MCF 10A (cell line): ENCODE measurements around the gene TMEM26. TPM values are rescaled to one million over a fixed set of nuclear protein-coding genes. Genes with fewer than 3 reads are reported as not detected.

Source experiments
- Bru-seq: library from RNA; stranded (reverse); fragments of 400-500 nt; gene quantifications from one replicate; lab custom pipeline; 2021; lab: Mats Ljungman, UMichigan
- BruChase-seq, 2 experiments: library from RNA; stranded (reverse); fragments of 400-500 nt; gene quantifications; one replicate each; lab custom pipeline; 2021; lab: Mats Ljungman, UMichigan
- BruUV-seq: library from RNA; stranded (reverse); fragments of 400-500 nt; replicated peaks from 2 replicates; lab custom pipeline; 2021; lab: Mats Ljungman, UMichigan
- CTCF ChIA-PET: fragments of 300-600 bp; sonication (Branson Sonifier 250); formaldehyde crosslinking; extraction: SDS; loops from one replicate; lab custom pipeline; 2021; ENCODE audit warnings: antibody characterized with exemption, inconsistent platforms; lab: Yijun Ruan, JAX
- POLR2A ChIA-PET: fragments of 300-600, 350-650 bp; sonication (Branson Sonifier 250); formaldehyde crosslinking; extraction: SDS; loops from one replicate; lab custom pipeline; 2020; ENCODE audit warnings: antibody characterized with exemption, inconsistent platforms; lab: Yijun Ruan, JAX
- DNase-seq: peaks from one replicate; pipeline ENCODE4 v3.0.0-alpha.2; 2018; ENCODE audit not compliant: unreplicated experiment
- H3K27ac Mint-ChIP-seq: one replicate; pipeline ENCODE4 v1.8.0; 2022; ENCODE audit warnings: mild to moderate bottlenecking, low read depth, mixed read lengths; ENCODE audit not compliant: unreplicated experiment
- H3K27me3 Mint-ChIP-seq: one replicate; pipeline ENCODE4 v1.8.0; 2022; ENCODE audit warnings: mixed read lengths; ENCODE audit not compliant: insufficient read depth, unreplicated experiment
- H3K36me3 Mint-ChIP-seq: one replicate; pipeline ENCODE4 v1.8.0; 2022; ENCODE audit warnings: mild to moderate bottlenecking, moderate library complexity, mixed read lengths; ENCODE audit not compliant: insufficient read depth, unreplicated experiment
- H3K4me1 Mint-ChIP-seq: one replicate; pipeline ENCODE4 v1.8.0; 2022; ENCODE audit warnings: mixed read lengths; ENCODE audit not compliant: insufficient read depth, unreplicated experiment
- H3K4me3 Mint-ChIP-seq: one replicate; pipeline ENCODE4 v1.8.0; 2022; ENCODE audit warnings: mild to moderate bottlenecking, moderate library complexity, mixed read lengths; ENCODE audit not compliant: unreplicated experiment
- H3K9me3 Mint-ChIP-seq: one replicate; pipeline ENCODE4 v1.8.0; 2022; ENCODE audit warnings: mixed read lengths; ENCODE audit not compliant: unreplicated experiment
- CTCF ChIP-seq: fragments of 200-600 bp; IDR thresholded peaks from one replicate; pipeline ENCODE4 v1.8.0; 2022; ENCODE audit warnings: antibody characterized with exemption, mild to moderate bottlenecking; ENCODE audit not compliant: unreplicated experiment
- intact Hi-C: fragments of 100-400 bp; cut with micrococcal nuclease; formaldehyde crosslinking; loops from 2 replicates; pipeline ENCODE4 v1.14.1; 2022
- long read RNA-seq: library from polyadenylated mRNA; stranded (forward); transcript quantifications from one replicate; pipeline ENCODE4 v2.0.0, GENCODE V29; 2022
- total RNA-seq: library from RNA; stranded (reverse); gene quantifications from 2 replicates; pipeline ENCODE4 v1.2.3, GENCODE V29; 2022

Gene TMEM26
- total RNA-seq, result not detected in 2 replicates
- Bru-seq, nascent RNA, result not detected
- not detected for BruChase-seq, experiment 1, labeled RNA remaining after a 6-hour chase
- percentile 2 among the genes with signal in this experiment for BruChase-seq, experiment 2, labeled RNA remaining after a 2-hour chase
- long read RNA-seq, result 0 reads

- Mint-ChIP-seq H3K36me3 (no peaks in the 10 kb centered on the region), H3K4me1 (peaks cover 8% of the 10 kb centered on the region), H3K27ac (no peak within 1 kb of the TSS), H3K4me3 (no peak within 1 kb of the TSS), H3K27me3 (no peaks in the 10 kb centered on the region), H3K9me3 (no peaks in the 10 kb centered on the region)
- DNase-seq, result no peak
- ChIA-PET CTCF (interaction anchor here (0.6 kb wide), 1 partner anchor 94 kb away, joined by 5 read pairs; no protein-coding TSS in a partner anchor), POLR2A (interaction anchor here (0.8 kb wide), 1 partner anchor 55 kb away, joined by 3 read pairs; no protein-coding TSS in a partner anchor)
- no peak for TF ChIP-seq CTCF
- intact Hi-C loops, result no loop called here
- no TSS peak for BruUV-seq
Measured at GRCh38 chr10:61452655-61453641, at the start of gene TMEM26. TMEM26 (minus strand) TSS chr10:61453381; CDS start chr10:61453081, 300 bp downstream.

GRCh38 chr10:61500460-61500859 is 47.3 kb upstream of the TMEM26 start:
- no peak for TF ChIP-seq CTCF
- Mint-ChIP-seq H3K4me3 (no peak overlapping the region), H3K27me3 (no peaks in the 10 kb centered on the region), H3K4me1 (peaks cover 9% of the 10 kb centered on the region), H3K27ac (no peak overlapping the region), H3K36me3 (no peaks in the 10 kb centered on the region), H3K9me3 (no peaks in the 10 kb centered on the region)
- intact Hi-C loops, result no loop called here
- POLR2A ChIA-PET, result no interaction called here
- CTCF ChIA-PET, result no interaction called here
- BruUV-seq, result no TSS peak
- no peak for DNase-seq

GRCh38 chr10:61492364-61492995 is 39.3 kb upstream of the TMEM26 start:
- intact Hi-C loops, result no loop called here
- TF ChIP-seq CTCF, result no peak
- H3K9me3 Mint-ChIP-seq, result no peaks in the 10 kb centered on the region
- H3K27ac Mint-ChIP-seq, result no peak overlapping the region
- H3K27me3 Mint-ChIP-seq, result no peaks in the 10 kb centered on the region
- no peaks in the 10 kb centered on the region for H3K36me3 Mint-ChIP-seq
- H3K4me1 Mint-ChIP-seq, result peaks cover 5% of the 10 kb centered on the region
- H3K4me3 Mint-ChIP-seq, result no peak overlapping the region
- BruUV-seq, result no TSS peak
- POLR2A ChIA-PET, result interaction anchor here (0.6 kb wide), 1 partner anchor 58 kb away, joined by 3 read pairs; no protein-coding TSS in a partner anchor
- CTCF ChIA-PET, result interaction anchor here (0.6 kb wide), 1 partner anchor 258 kb away, joined by 3 read pairs; no protein-coding TSS in a partner anchor
- DNase-seq, result no peak
